ENCODE results near the gene ZNF618. TPM values are rescaled to one million over a fixed set of nuclear protein-coding genes. Genes with fewer than 3 reads are reported as not detected.

Gene ZNF618
- polyA plus RNA-seq, 3 donors: 42.8 to 47.0 (median 46.5) TPM

DNA sequence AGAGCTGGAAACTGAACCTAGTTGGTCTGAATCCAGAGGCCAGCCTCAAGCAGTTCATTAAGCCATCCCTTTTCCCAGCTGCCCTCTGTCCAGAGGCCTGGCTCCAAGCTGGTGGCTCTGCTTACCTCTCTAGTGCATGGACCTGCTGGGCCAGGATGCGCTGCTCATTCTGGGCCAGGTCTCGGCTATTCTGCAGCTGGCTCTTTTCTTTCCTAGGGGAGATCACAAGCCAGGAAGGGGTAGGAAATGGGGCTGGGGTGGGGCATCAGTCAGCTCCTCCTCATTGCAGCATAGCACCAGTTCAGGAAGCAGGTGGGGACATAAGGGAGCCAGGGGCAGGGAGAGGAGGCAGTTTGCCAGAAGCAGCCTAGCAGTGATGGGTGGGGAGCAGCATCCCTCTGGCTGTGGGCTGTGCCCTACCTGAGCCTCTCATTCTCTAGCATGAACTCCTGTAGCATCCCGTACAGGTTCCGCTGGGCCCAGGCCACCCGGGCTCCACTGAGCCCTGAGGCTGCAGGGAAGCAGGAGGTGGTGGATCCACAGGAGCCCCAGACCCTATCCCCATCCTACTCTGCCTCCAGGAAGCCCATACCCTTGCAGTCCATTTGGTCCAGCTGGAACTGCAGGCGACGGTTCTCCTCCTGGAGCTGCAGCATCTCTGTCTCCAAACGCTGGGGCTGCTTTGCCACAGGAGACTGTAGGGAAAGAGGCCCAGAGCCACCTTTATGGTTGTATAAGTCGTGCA, 217.8 kb downstream of the ZNF618 start:
- no peak for DNase-seq (ENCODE audit: extremely low read depth in 1 of 11, low read depth in 9 of 11, low spot score in 4 of 11)

DNA sequence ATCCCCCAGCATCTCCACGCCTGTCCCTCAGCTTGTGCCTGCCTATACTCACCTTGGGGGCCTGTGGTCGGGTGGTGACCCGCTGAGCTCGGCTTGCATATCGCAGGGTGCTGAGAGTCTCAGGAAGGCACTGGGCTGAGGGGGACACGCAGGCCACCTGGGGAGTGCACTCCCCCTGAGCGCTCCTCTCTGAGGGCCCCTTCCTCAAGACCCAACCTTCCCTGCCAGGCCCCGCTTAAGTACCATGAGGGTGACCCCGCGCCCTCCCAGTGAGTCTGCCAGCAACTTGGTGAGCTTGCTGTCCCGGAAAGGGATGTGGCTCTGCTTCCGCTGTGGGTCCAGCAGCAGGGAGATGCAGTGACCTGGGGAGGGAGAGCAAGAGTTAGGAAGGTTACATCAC, 218.9 kb downstream of the ZNF618 start:
- no peak for DNase-seq (ENCODE audit: extremely low read depth in 1 of 11, low read depth in 9 of 11, low spot score in 4 of 11)

GRCh38 chr9:114096041-114096511, 220.0 kb downstream of the ZNF618 start:
- no peak for DNase-seq (ENCODE audit: extremely low read depth in 1 of 11, low read depth in 9 of 11, low spot score in 4 of 11)

DNA sequence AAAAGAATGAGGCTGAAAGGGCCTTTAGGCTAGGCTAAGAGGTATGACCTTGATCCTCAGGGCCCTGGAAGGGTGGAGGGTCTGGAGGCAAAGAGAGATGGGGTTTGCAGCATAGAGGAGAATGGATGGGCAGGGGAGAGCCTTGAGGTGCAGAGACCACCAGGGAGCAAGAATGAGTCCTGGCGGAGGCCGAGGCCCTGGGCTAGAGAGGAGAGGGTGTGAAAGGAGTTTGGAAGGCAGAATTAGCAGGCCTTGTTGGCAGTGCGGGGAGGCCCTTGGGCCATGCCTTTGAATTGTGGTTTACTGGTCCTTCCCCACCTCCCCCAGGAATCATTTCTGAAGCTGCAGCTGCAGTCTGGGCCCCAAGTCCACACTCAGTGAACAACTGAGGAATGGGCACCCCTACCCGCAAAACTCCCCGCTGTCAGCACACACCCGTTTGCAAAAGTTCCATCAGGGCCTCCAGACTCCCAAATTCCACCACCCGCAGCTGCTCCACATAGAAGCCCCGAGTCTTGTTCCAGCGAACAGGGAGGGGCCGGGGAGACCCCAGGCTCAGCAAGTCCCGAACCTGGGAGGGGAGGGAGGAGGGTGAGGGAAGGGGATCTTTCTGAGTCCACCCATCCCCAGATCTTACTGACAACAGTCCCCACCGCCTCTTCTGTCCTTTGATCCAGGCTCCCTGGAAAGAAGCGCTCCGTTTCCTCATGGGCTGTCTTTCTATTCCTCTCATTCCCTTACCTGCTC, 220.9 kb downstream of the ZNF618 start:
- DNase-seq (ENCODE audit: extremely low read depth in 1 of 11, low read depth in 9 of 11, low spot score in 4 of 11): no peak

DNA sequence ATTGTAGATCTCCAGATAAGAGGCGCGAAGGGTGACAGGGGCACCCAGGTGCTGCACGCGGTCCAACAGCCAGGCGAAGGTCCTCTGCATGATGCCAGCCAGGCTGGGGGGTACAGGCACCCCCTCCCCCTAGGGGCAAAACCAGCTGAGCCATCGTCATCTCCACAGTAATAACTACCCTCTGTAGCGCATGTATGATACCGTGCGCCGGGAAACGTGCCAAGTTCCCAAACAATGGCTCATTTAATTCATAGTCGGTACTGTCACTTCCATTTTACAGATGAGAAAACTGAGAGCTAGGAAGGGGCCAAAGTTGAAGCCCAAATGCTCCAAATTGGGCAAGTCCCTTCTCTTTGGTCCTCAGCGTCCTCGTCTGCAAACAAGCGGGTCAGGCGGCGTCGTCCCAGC, 221.5 kb downstream of the ZNF618 start:
- no peak for DNase-seq (ENCODE audit: extremely low read depth in 1 of 11, low read depth in 9 of 11, low spot score in 4 of 11)

DNA sequence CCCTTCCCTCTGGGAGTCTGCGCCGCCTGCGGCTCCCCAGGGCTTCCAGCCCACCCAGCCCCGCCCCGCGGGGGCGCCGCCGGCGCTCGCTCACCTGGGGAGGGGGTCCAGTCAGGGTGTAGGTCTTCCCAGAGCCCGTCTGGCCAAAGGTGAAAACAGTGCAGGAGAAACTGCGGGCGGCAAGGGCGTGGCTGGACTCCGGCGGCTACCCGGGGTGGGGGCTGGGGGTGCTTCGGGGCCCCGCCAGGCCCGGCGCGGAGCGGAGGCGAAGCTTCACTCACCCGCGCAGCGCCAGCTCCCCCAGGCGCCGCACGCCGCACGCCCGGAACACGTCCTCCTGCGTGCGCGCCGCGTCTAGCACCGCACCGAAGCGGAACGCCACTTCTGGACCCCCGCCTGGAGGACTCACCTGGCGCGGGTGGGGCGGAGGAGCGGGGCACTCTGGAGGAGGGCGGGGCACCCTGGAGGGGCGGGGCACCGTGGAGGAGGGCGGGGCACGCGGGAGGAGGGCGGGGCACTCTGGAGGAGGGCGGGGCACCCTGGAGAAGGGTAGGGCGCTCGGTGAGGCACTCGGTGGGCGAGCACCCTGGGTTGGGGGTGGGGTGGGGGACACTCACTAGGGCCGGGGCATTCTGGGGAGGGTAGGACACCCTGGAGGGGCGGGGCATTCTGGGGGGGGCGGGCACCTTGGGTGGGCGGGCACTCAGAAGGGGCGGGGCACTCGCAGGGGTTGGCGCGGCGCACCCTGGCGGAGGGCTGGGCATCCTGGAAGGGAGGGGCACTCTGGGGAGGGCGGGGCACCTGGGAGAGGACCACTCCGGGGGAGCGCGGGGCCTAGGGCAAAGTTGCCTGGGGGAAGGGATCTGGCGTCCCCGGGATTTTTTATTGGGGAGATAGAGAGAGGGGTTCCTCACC, 222.2 kb downstream of the ZNF618 start:
- peak in 3 of 11 donors; percentile 62 to 76 (median 75) for DNase-seq (ENCODE audit: extremely low read depth in 1 of 11, low read depth in 9 of 11, low spot score in 4 of 11)

DNA sequence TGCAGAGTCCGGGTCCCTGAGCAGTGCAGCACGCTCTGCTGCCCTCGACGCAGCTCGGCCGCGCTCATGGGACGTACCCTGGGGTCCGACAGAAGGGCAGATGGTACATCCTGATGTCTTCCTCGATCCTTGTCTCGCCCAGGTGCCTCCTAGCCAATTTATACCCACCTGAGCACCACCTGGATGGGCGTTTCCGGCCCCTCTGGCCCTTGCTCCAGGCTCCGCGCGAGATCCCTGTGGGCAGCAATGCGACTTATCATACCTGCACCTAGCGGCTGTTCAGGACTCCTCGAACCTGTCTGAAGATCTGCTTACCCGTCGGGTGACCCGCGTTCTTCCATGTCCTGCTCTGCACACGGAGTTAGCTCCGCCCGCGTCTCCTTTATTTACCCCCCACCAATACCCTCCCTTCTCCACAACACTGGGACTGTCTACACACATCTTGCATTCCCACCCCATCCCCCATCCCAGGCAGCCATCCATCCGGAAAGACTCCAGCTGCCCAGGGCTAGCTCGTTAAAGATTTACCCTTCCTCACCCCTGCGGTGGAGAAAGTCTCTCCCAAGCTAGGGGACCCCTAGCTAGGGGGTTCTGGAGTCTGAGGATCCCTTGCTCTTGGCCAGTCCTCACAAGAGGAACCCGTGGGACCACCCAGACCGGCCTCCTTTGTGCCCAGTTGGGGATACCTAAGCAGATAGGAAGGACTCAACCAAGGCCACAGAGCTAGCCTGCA, 223.0 kb downstream of the ZNF618 start, which contains the start of gene KIF12:
KIF12 (minus strand) TSS at position 357 of the 733 bp plus-strand sequence; CDS start at position 341, 16 bp downstream.
- peak in 10 of 11 donors; percentile 79 to 94 (median 86) for DNase-seq (ENCODE audit: extremely low read depth in 1 of 11, low read depth in 9 of 11, low spot score in 4 of 11)

DNA sequence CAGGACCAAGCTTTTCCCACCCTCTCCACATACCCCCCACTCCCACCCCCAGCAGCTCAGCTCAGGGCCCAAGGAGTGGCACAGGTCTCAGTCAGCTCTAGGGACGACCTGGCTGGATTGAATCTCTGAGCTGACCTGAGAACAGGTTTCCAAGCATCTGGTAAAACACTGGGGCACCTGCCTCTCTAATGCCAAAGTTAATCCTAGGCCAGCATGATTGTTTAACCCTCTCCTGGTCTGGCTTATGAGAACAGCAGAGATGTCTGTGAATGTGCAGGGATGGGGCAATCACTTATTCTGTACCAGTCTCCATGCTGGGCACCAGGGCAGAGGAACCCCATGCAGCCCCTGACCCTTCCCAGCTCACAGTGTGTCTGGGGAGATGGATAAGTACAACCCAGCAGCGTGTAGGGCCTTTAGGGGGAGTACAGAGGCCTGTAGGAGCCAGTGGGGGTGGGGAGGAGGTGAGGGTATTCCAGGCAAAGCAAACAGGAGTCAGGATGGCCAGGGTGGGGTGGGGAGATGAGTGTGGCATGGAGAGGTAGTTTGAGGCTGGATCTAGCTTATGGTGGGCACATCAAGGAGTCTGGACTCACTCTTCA, 223.7 kb downstream of the ZNF618 start:
- DNase-seq (ENCODE audit: extremely low read depth in 1 of 11, low read depth in 9 of 11, low spot score in 4 of 11): no peak

GRCh38 chr9:114100536-114100935, 224.4 kb downstream of the ZNF618 start:
- no peak for DNase-seq (ENCODE audit: extremely low read depth in 1 of 11, low read depth in 9 of 11, low spot score in 4 of 11)

GRCh38 chr9:114102484-114102883, 226.4 kb downstream of the ZNF618 start:
- DNase-seq (ENCODE audit: extremely low read depth in 1 of 11, low read depth in 9 of 11, low spot score in 4 of 11): no peak

DNA sequence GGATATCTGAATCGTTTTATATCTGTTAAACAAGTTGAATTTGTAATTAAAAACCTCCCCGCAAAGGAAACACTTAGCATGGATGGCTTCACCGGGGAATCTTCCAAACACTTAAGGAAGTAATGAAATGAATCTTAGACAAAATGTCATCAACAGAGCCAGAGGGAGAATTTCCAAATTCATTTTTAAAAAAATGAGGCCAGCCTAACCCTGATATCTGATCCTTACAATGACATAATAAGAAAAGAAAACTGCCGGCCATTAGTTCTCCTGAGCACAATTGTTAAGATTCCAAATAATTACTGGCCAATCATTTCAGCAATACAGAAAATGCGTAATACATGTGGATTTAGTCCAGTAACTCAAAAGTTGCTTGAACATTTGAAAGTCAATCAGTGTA, 229.1 kb downstream of the ZNF618 start:
- DNase-seq (ENCODE audit: extremely low read depth in 1 of 11, low read depth in 9 of 11, low spot score in 4 of 11): no peak

Other genes starting within 250 kb of the ZNF618 start
- 1 to 10 TPM; 1.4 to 2.4 (median 1.7) TPM for gene AMBP, start 202.0 kb downstream of the ZNF618 start, polyA plus RNA-seq (ENCODE audit: insufficient read length in 3 of 3)
- 100 to 1,000 TPM; 142 to 272 (median 186) TPM for gene KIF12, start 223.0 kb downstream of the ZNF618 start, polyA plus RNA-seq (ENCODE audit: insufficient read length in 3 of 3)